Muscle of back (tissue), 11 donors: Measurements from ENCODE around the gene DEDD. TPM values are rescaled to one million over a fixed set of nuclear protein-coding genes. Genes with fewer than 3 reads are reported as not detected.
A peak's percentile ranks its signal among the peaks of the same experiment; 100 is the strongest.

Experiments used
- DNase-seq, 3 donors: peaks; one replicate each; pipeline versions ENCODE4 v3.0.0 to v3.0.0-alpha.2; 2013
- polyA plus RNA-seq, 10 donors: library from polyadenylated mRNA; unstranded; fragments of 120-200 nt; gene quantifications; one replicate each; pipeline ENCODE4 v1.2.1, GENCODE V29; 2013; ENCODE audit not compliant: insufficient read length in 10 of 10

The DEDD gene
- polyA plus RNA-seq, 10 donors: 36.0 to 47.4 (median 44.5) TPM

GRCh38 chr1:161165742-161166668, 33.5 kb upstream of the DEDD start, which contains the start of gene PPOX:
TSS of gene PPOX (plus strand) at chr1:161166426. CDS start at chr1:161166848, 422 bp downstream.
- DNase-seq: peak; percentile 97 to 99 (median 98)

GRCh38 chr1:161164901-161165610, 32.6 kb upstream of the DEDD start:
- DNase-seq: no peak

- no peak for DNase-seq
Observed at GRCh38 chr1:161163793-161164192, 31.3 kb upstream of the DEDD start.

- DNase-seq: no peak
Observed at GRCh38 chr1:161162806-161163205, 30.3 kb upstream of the DEDD start.

GRCh38 chr1:161162052-161162451, 29.6 kb upstream of the DEDD start:
- no peak for DNase-seq

GRCh38 chr1:161161652-161162051, 29.2 kb upstream of the DEDD start:
- no peak for DNase-seq

- DNase-seq: no peak
Observed at GRCh38 chr1:161160671-161161145, 28.2 kb upstream of the DEDD start.

GRCh38 chr1:161159913-161160243, 27.4 kb upstream of the DEDD start:
- no peak for DNase-seq

GRCh38 chr1:161159087-161159912, 26.8 kb upstream of the DEDD start, which contains the start of gene USP21:
TSS of gene USP21 (plus strand) at chr1:161159500. CDS start at chr1:161160641, 1,141 bp downstream.
- peak; percentile 92 to 97 (median 95) for DNase-seq

GRCh38 chr1:161158316-161159010, 26.0 kb upstream of the DEDD start:
- DNase-seq: no peak

GRCh38 chr1:161157867-161158266, 25.4 kb upstream of the DEDD start:
- DNase-seq: no peak

GRCh38 chr1:161153682-161154337, 21.3 kb upstream of the DEDD start, which contains the start of gene UFC1:
TSS of gene UFC1 (plus strand) at chr1:161153978. CDS start at chr1:161153998, 20 bp downstream.
- DNase-seq: peak; percentile 88 to 97 (median 91)

- peak in 1 of 3 donors; percentile 21 for DNase-seq
Observed at GRCh38 chr1:161153176-161153575, 20.7 kb upstream of the DEDD start.

- no peak for DNase-seq
Observed at GRCh38 chr1:161145832-161146231, 13.4 kb upstream of the DEDD start.

GRCh38 chr1:161140755-161141400, 8.4 kb upstream of the DEDD start:
- no peak for DNase-seq

- peak; percentile 32 to 64 (median 59) for DNase-seq
Observed at GRCh38 chr1:161139766-161140165, 7.3 kb upstream of the DEDD start.

GRCh38 chr1:161138431-161138830, 6.0 kb upstream of the DEDD start:
- DNase-seq: no peak

- DNase-seq: peak in 2 of 3 donors; percentile 40 to 63
Observed at GRCh38 chr1:161137881-161138280, 5.4 kb upstream of the DEDD start.

GRCh38 chr1:161133220-161133740, 813 bp upstream of the DEDD start:
- DNase-seq: no peak
